BJ (cell line): ENCODE measurements around the gene SPHKAP. TPM values are rescaled to one million over a fixed set of nuclear protein-coding genes. Genes with fewer than 3 reads are reported as not detected.
A peak's percentile ranks its signal among the peaks of the same experiment; 100 is the strongest.

ENCODE experiments used
- CTCF ChIA-PET: fragments of 350-600 bp; formaldehyde crosslinking; extraction: SDS; loops from one replicate; lab custom pipeline; 2021; ENCODE audit warnings: antibody characterized with exemption, inconsistent platforms; lab: Yijun Ruan, JAX
- POLR2A ChIA-PET: fragments of 300-600 bp; sonication (Branson Sonifier 250); formaldehyde crosslinking; extraction: SDS; loops from one replicate; lab custom pipeline; 2021; ENCODE audit warnings: antibody characterized with exemption; lab: Charles Lee
- DNase-seq: peaks from one replicate; pipeline ENCODE4 v3.0.0-alpha.2; 2011; ENCODE audit warnings: low read depth
- H3K27me3 ChIP-seq: 2 replicates; pipeline ENCODE4 v1.6.0; 2011; ENCODE audit warnings: low read length; ENCODE audit not compliant: control insufficient read depth, insufficient read depth
- H3K36me3 ChIP-seq: 2 replicates; pipeline ENCODE4 v1.5.1; 2011; ENCODE audit warnings: low read length; ENCODE audit not compliant: control insufficient read depth, insufficient read depth
- H3K4me3 ChIP-seq: 2 replicates; pipeline ENCODE4 v1.5.1; 2011; ENCODE audit warnings: low read depth, mild to moderate bottlenecking, control low read depth, low read length
- CTCF ChIP-seq: IDR thresholded peaks from 2 replicates; pipeline ENCODE4 v1.5.1; 2011; ENCODE audit warnings: low read depth, mild to moderate bottlenecking, control low read depth, inconsistent platforms, low read length, moderate library complexity; ENCODE audit not compliant: insufficient read depth
- polyA plus RNA-seq: library from polyadenylated mRNA; depleted of rRNA; stranded (reverse); fragments of >200 nt; gene quantifications from 2 replicates; pipeline ENCODE4 v1.2.3, GENCODE V29; 2011

Gene SPHKAP
- polyA plus RNA-seq, 1 experiment = 0.50 TPM

GRCh38 chr2:228180181-228181097, 1.0 kb downstream of the SPHKAP start:
- peak; percentile 9 for DNase-seq
- 0 out of 2 replicates have a peak, but pooled peaks have one; percentile 6 for TF ChIP-seq CTCF
- Histone ChIP-seq H3K27me3 (no peaks in the 10 kb centered on the region; the same call in 1 of the 2 replicates), H3K36me3 (no peaks in the 10 kb centered on the region), H3K4me3 (peak overlapping the region; percentile 50)
- CTCF ChIA-PET = no interaction called here
- POLR2A ChIA-PET = no interaction called here

GRCh38 chr2:228167290-228167689, 14.2 kb downstream of the SPHKAP start:
- H3K36me3 ChIP-seq = no peaks in the 10 kb centered on the region
- H3K27me3 ChIP-seq = no peaks in the 10 kb centered on the region
- ChIA-PET CTCF (no interaction called here), POLR2A (no interaction called here)
- H3K4me3 ChIP-seq = no peak overlapping the region
- no peak for TF ChIP-seq CTCF
- no peak for DNase-seq

GRCh38 chr2:228164718-228165117, 16.8 kb downstream of the SPHKAP start:
- Histone ChIP-seq H3K36me3 (no peaks in the 10 kb centered on the region), H3K4me3 (no peak overlapping the region), H3K27me3 (no peaks in the 10 kb centered on the region)
- ChIA-PET POLR2A (no interaction called here), CTCF (no interaction called here)
- DNase-seq = no peak
- no peak for TF ChIP-seq CTCF

GRCh38 chr2:228157841-228158240, 23.6 kb downstream of the SPHKAP start:
- no peak for DNase-seq
- H3K4me3 ChIP-seq = no peak overlapping the region
- ChIA-PET POLR2A (no interaction called here), CTCF (no interaction called here)
- H3K36me3 ChIP-seq = no peaks in the 10 kb centered on the region
- no peaks in the 10 kb centered on the region for H3K27me3 ChIP-seq
- TF ChIP-seq CTCF = no peak

GRCh38 chr2:228144961-228145360, 36.5 kb downstream of the SPHKAP start:
- ChIA-PET POLR2A (no interaction called here), CTCF (no interaction called here)
- TF ChIP-seq CTCF = no peak
- no peaks in the 10 kb centered on the region for H3K36me3 ChIP-seq
- no peaks in the 10 kb centered on the region for H3K27me3 ChIP-seq
- DNase-seq = no peak
- H3K4me3 ChIP-seq = no peak overlapping the region
